Chondrocyte (in vitro differentiated cells): ENCODE measurements around the gene MRPS35. TPM values are rescaled to one million over a fixed set of nuclear protein-coding genes. Genes with fewer than 3 reads are reported as not detected.

ENCODE experiments used
- DNase-seq: peaks from one replicate; pipeline ENCODE4 v3.0.0; 2021; ENCODE audit warnings: mixed read lengths, low spot score
- H3K27ac Mint-ChIP-seq: one replicate; pipeline ENCODE4 v1.8.0; 2021; ENCODE audit warnings: mild to moderate bottlenecking, moderate library complexity, mixed read lengths; ENCODE audit not compliant: unreplicated experiment
- H3K27me3 Mint-ChIP-seq: 2 replicates; pipeline ENCODE4 v1.8.0; 2021; ENCODE audit warnings: low read depth, mixed read lengths
- H3K36me3 Mint-ChIP-seq: 2 replicates; pipeline ENCODE4 v1.8.0; 2021; ENCODE audit warnings: low read depth, mixed read lengths
- H3K4me1 Mint-ChIP-seq: 2 replicates; pipeline ENCODE4 v1.8.0; 2021; ENCODE audit warnings: low read depth, mild to moderate bottlenecking, mixed read lengths
- H3K4me3 Mint-ChIP-seq: one replicate; pipeline ENCODE4 v1.8.0; 2021; ENCODE audit warnings: mild to moderate bottlenecking, moderate library complexity, mixed read lengths; ENCODE audit not compliant: unreplicated experiment
- H3K9me3 Mint-ChIP-seq: 2 replicates; pipeline ENCODE4 v1.8.0; 2021; ENCODE audit warnings: low read depth, mixed read lengths
- CTCF ChIP-seq: fragments of 200-600 bp; sonication (generic); IDR thresholded peaks from 2 replicates; pipeline ENCODE4 v1.5.0; 2021; ENCODE audit warnings: antibody characterized with exemption, mild to moderate bottlenecking, moderate library complexity
- total RNA-seq: library from RNA; stranded (reverse); gene quantifications from 3 replicates; pipeline ENCODE4 v1.2.1, GENCODE V29; 2021

MRPS35 gene
- total RNA-seq, 1 donor from 2014 or later = 33.1 TPM

- no peaks in the 10 kb centered on the region for H3K9me3 Mint-ChIP-seq
- H3K36me3 Mint-ChIP-seq = peaks cover 39% of the 10 kb centered on the region
- DNase-seq = no peak
- no peak for TF ChIP-seq CTCF
- H3K4me3 Mint-ChIP-seq = no peak overlapping the region
- no peaks in the 10 kb centered on the region for H3K4me1 Mint-ChIP-seq
- H3K27ac Mint-ChIP-seq = no peak overlapping the region
- H3K27me3 Mint-ChIP-seq = no peaks in the 10 kb centered on the region
These were observed 25.4 kb upstream of the MRPS35 start for GRCh38 chr12:27685274-27685673.

- peaks cover 31% of the 10 kb centered on the region for H3K36me3 Mint-ChIP-seq
- H3K27me3 Mint-ChIP-seq = no peaks in the 10 kb centered on the region
These were observed 24.5 kb upstream of the MRPS35 start for GRCh38 chr12:27686147-27686546.

GRCh38 chr12:27688671-27689070 lies 22.0 kb upstream of the MRPS35 start:
- no peak for DNase-seq
- H3K36me3 Mint-ChIP-seq = peaks cover 36% of the 10 kb centered on the region
- H3K9me3 Mint-ChIP-seq = no peaks in the 10 kb centered on the region
- no peak overlapping the region for H3K4me3 Mint-ChIP-seq
- no peaks in the 10 kb centered on the region for H3K27me3 Mint-ChIP-seq
- H3K4me1 Mint-ChIP-seq = no peaks in the 10 kb centered on the region
- H3K27ac Mint-ChIP-seq = no peak overlapping the region
- no peak for TF ChIP-seq CTCF

More at GRCh38 chr12:27686147-27686546, 24.5 kb upstream of the MRPS35 start:
- Mint-ChIP-seq H3K27ac (no peak overlapping the region), H3K4me3 (no peak overlapping the region), H3K4me1 (no peaks in the 10 kb centered on the region), H3K9me3 (no peaks in the 10 kb centered on the region)
- no peak for DNase-seq
- no peak for TF ChIP-seq CTCF

- Mint-ChIP-seq H3K36me3 (peaks cover 40% of the 10 kb centered on the region), H3K27ac (peak overlapping the region; percentile 43), H3K9me3 (no peaks in the 10 kb centered on the region), H3K4me3 (no peak overlapping the region), H3K27me3 (no peaks in the 10 kb centered on the region), H3K4me1 (no peaks in the 10 kb centered on the region)
- no peak for TF ChIP-seq CTCF
- DNase-seq = no peak
These were observed 21.0 kb upstream of the MRPS35 start for GRCh38 chr12:27689558-27690180.

- Mint-ChIP-seq H3K36me3 (peaks cover 40% of the 10 kb centered on the region), H3K27me3 (no peaks in the 10 kb centered on the region), H3K9me3 (no peaks in the 10 kb centered on the region), H3K4me3 (no peak overlapping the region), H3K27ac (no peak overlapping the region), H3K4me1 (no peaks in the 10 kb centered on the region)
- no peak for DNase-seq
- TF ChIP-seq CTCF = no peak
These were observed 17.2 kb upstream of the MRPS35 start for GRCh38 chr12:27693403-27693802.
